SIG-M5 (cell line): Measurements from ENCODE around the gene CTTNBP2.

Experiments
- DNase-seq: peaks from one replicate; lab custom pipeline; 2025; lab: John Stamatoyannopoulos, UW

CTTNBP2 gene

DNA sequence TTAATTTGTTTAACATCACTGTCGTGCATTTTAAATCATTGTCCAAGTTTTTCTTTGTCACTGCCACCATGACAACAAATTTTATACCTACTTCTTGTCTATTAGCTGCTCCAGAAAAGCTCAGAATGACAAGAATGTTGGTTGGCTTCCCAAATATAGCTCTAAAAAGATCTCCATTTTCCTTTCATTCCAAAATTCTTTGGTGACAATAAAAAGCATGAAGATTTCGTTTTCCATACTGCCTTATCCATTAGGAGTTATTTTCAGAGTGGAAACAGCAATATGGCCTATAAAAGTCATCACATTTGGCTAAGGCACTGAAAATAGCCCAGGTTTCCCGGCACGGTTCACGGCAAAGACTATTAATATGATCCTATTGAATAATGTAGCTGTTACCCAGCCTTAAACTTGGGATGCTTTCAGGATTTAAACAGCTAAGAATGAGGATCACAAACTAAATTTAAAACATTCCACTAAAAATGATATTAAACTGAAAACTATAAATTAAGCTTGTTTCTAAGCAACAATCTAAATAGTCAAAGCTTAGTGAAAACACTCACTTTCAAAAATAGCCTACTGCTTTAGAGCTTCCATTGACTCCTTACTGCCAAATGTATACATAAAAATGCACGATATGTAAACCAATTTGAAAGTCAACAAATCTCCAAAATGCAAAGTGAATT is 2.7 kb downstream of the CTTNBP2 start:
- DNase-seq = no peak

DNA sequence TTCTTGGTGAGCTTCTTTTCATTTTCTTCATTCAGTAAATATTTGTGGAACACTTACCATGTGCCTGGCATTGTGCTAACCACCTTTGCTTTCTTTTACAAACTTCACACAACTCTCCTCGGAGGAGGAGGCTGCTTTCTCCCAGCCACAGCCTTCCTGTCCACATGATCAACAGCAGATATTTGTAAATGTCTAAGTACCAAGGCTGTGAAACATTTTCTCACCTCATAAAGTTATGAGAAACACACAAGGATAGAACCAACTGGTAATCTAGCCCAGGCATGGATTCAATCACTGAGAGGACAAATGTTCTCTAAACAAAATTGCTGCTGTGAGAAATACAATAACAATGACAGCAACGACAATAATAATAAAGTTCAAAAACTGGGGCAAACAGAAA is 3.9 kb downstream of the CTTNBP2 start:
- no peak for DNase-seq

DNA sequence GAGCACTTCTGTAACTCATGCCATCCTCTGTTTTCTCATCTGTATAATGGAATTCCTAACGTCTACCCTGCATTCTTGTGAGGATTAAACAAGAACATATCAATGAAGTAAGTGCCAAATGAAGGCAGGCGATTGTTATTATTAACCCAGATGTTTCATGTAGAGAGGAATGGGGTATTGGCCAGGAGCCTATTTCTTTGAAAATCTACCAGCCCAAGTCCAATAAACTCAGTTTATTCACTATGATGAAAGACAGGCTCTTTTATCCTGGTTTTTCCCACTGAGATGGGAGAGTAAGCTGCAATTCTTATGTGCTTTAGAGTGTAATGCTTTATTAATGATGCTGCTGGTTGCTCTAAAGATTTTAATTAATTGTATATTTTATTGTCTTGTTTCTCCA is 9.6 kb downstream of the CTTNBP2 start:
- no peak for DNase-seq

DNA sequence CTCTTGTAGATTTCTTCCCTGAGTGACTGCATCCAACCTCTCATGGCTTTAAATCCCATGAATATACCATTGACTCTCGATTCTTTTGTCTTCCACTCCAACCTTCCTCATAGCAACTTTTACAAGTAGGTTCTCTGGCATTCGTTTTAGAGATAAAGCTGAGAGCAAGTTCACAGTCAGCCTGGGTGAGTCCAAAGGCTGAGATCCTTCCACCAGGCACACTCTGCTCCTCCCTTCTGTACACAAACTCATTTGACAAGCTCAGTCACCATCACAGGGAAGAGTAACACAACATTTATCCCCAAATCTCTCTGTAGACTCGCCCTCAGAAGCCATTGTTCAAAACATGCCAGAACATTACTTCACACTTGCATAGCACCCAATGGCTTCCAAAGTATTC is 10.9 kb downstream of the CTTNBP2 start:
- no peak for DNase-seq

DNA sequence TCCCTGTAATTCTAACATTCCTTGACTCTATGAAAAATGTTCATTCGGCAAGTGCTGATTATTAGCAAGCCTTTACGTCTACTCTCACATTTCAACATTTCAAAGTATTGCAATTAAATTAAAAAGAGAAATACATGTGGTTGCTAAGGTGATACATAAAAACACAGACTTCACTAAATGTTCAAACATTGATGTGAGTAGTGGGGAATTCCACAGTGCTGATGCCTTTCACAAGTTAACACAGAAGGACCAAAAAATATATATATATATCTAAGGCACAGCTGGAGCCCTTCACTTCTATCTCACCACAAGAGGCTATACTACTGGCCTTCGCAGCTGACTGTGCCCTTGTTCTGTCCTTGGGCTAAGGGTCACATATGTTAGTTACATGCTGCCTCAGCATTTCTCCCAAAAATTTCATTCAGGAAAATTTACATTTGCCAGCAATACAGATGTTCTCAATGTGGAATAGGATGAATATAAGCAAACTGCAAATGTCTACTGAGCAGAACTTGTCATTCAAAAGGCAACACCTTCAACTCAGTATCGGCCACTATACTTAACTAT is 13.9 kb downstream of the CTTNBP2 start:
- no peak for DNase-seq

- DNase-seq = no peak
Measured at GRCh38 chr7:117858712-117859111, 14.5 kb downstream of the CTTNBP2 start.

- DNase-seq = no peak
Measured at GRCh38 chr7:117857718-117858117, 15.5 kb downstream of the CTTNBP2 start.

DNA sequence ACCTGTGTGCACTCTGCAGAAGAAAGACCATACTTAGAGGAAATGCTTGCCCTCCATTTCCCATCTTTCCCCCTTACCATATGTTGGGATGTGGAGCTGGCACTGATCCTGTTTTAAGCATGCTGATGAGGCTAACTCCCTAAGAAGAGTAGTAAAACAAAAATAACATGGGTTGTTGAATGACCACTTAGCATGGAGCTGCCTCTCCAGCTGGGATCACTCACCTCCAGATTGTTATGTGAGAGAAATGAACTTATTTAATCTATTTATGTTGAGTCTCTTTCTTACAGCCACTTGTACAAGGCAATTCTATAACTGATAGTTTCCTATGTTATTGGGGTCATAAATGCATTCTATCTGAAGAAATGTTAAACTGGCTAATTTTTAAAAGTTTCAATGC is 17.0 kb downstream of the CTTNBP2 start:
- no peak for DNase-seq

GRCh38 chr7:117854186-117854585 is 19.1 kb downstream of the CTTNBP2 start:
- DNase-seq = no peak

GRCh38 chr7:117848941-117849340 is 24.3 kb downstream of the CTTNBP2 start:
- no peak for DNase-seq

DNA sequence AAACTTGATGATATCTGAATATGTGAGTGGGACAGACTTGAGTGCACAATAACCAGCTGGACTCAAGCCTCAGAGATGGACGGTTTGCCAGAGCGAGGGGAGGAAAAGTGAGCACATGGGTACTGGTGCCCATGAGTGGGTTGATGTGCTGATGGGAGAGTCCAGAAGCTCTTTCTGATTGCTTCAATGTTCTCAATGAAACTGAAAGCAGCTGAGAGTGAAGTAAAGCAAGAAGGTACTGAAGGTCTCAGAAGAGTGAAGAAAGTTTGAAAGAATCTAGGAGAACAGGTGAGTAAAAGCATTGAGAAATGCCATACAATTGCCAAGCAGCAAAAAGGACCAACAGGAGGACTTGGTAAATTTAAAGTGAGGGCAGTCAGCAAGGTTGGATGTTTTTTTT is 28.6 kb downstream of the CTTNBP2 start:
- no peak for DNase-seq

- no peak for DNase-seq
Measured at GRCh38 chr7:117841611-117842010, 31.6 kb downstream of the CTTNBP2 start.

DNA sequence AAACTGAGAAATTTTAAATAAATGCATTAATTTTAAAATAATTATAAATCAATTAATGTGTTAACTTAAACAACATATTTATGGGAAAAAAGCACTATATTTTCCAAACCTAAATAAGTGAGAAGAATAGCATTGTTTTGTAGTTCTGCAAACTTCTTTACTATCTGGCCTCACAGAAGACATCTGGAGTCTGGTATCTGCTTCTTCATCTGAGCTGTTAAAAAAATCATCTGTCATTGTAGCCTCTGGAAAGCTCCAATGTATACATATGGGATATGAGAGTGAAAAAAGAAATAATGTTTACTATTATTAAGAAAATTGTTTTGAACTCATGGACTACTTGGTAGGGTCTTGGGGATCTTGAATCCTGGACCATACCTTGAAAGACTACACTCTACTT is 32.2 kb downstream of the CTTNBP2 start:
- no peak for DNase-seq

GRCh38 chr7:117839507-117839906 is 33.7 kb downstream of the CTTNBP2 start:
- DNase-seq = no peak

DNA sequence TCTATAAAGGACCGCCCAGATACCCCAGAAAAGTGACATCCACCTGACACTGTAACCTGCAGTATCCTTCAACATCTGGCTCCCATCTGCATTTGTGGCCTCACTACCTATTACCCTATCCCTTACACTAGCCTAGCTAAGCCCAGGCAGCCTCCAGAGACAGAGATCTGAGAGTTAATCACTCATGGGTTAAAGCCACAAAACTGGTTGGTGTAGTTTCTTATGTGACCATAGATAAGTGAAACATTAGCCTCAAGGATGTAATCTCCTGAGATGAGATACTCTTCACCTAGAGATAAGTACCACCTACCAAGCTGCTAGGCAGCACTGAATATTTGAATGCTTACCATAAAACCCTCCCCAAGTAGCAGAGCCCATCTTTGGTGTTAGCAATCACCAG is 35.4 kb downstream of the CTTNBP2 start:
- no peak for DNase-seq

- no peak for DNase-seq
Measured at GRCh38 chr7:117835016-117835664, 38.1 kb downstream of the CTTNBP2 start.

DNA sequence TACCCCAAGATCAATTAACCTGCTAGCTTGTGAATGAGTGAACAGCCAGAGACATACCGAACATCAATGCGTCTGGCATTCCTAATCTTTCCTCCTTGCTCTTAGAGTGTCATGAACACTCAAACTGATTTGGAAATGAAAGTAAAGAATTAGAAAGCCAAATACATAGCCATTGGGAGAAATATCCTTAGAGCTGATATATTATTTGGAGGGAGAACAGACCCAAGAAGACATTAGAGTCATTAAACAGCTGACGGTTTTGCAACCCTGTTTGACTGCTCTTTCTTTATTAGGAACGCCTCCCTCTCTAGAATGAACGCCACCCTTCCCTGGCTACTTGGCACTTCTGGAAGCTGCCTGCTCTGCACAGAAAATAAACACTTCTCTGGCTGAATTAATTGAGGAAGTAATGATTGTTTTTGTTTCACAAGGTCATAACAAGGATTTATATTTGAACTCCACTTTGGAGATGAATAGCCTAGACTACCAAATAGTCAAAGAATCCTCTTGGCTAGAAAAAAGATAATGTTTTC is 42.8 kb downstream of the CTTNBP2 start:
- no peak for DNase-seq

- DNase-seq = no peak
Measured at GRCh38 chr7:117829450-117830117, 43.7 kb downstream of the CTTNBP2 start.

- no peak for DNase-seq
Measured at GRCh38 chr7:117828825-117829224, 44.4 kb downstream of the CTTNBP2 start.

DNA sequence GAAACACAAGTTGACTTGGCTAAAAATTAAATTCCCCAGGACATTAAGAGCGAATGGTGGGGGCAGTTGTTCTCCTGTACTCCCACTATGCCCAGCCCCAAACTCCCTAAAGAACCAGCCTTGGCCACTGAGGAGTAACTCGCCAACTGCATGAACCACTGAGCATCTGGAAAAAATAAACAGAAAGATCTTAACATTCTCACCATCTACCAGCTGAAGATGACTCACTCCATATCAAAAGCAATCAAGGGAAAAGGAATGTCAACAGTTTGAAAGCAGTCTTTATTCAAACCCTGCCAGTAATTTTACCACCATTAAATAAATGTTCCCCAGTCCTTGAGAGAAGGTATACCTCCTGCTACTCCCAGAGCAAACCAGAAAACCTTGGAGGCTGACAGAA is 45.4 kb downstream of the CTTNBP2 start:
- no peak for DNase-seq

DNA sequence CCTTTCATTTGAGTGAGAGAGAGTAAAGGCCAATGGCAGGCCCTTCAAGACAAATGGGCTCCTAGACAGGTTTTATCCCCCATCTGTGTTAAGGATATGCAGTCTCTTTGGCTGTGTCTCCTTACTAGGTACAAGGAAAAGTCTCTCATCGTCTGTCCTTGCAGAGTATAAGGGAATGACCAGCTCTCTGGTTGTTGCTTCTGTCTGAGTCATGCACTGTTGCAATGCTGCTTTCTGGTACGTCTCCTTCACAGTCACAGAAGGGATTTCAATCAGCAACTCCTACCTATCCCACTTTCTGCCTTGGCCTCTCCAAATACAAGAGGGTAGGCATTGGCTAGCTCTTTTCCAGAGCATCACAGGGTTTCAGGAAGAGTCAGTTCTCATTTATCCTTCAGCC is 48.1 kb downstream of the CTTNBP2 start:
- DNase-seq = no peak

DNA sequence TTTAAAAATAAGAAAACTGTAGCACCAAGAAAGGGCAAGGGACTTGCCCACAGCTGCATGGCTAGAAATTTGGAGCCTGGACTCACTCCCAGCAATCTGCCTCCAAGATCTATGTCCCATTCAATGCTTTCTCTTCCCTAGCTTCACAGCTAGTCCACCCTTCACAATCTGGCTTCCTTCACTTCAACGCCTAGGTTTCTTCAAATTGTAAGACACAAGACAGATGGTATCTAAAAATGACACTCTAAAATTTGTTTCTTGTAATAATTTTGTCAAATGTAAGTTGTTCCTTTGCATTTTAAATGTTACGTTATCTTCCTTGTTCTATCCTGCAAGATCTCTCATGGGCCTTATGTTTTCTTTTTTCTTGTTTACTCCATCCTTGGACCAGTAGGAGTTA is 48.6 kb downstream of the CTTNBP2 start:
- no peak for DNase-seq

DNA sequence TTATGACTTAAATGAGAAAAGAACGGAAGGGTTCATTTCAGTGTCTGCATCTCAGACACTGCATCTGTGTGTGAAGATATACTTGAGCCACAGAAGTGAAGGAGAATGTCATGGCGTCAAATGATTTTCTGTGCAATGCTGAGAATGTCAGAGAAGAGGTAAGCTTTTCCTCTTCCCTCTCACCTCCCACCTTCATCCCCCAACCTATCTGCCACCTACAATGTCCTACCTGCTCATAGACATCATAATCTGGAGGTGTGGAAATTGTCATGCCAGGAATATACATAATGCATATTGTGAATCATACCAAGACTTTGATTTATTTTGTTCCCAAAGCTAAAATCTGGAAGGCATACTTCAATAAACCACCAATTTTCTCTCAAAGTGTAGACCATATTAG is 53.7 kb downstream of the CTTNBP2 start:
- DNase-seq = no peak
